GM10266 (cell line): Measurements from ENCODE around the gene ADAM19.

ENCODE experiments used
- DNase-seq: peaks from one replicate; pipeline ENCODE4 v3.0.0; 2012; ENCODE audit errors: extremely low spot score
- TF ChIP-seq, protein P1 (sequence below): IDR thresholded peaks from 2 replicates; pipeline ENCODE4 v1.5.1; 2012; ENCODE audit warnings: mild to moderate bottlenecking, low read depth; ENCODE audit not compliant: control insufficient read depth, insufficient read depth; ENCODE audit errors: missing control alignments

The ADAM19 gene

GRCh38 chr5:157455057-157455456 is 120.5 kb downstream of the ADAM19 start:
- no peak for DNase-seq
- TF ChIP-seq, protein P1, sequence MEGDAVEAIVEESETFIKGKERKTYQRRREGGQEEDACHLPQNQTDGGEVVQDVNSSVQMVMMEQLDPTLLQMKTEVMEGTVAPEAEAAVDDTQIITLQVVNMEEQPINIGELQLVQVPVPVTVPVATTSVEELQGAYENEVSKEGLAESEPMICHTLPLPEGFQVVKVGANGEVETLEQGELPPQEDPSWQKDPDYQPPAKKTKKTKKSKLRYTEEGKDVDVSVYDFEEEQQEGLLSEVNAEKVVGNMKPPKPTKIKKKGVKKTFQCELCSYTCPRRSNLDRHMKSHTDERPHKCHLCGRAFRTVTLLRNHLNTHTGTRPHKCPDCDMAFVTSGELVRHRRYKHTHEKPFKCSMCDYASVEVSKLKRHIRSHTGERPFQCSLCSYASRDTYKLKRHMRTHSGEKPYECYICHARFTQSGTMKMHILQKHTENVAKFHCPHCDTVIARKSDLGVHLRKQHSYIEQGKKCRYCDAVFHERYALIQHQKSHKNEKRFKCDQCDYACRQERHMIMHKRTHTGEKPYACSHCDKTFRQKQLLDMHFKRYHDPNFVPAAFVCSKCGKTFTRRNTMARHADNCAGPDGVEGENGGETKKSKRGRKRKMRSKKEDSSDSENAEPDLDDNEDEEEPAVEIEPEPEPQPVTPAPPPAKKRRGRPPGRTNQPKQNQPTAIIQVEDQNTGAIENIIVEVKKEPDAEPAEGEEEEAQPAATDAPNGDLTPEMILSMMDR, result no peak

GRCh38 chr5:157454273-157454672 is 121.3 kb downstream of the ADAM19 start:
- DNase-seq, result no peak
- TF ChIP-seq, protein P1, result no peak

- TF ChIP-seq, protein P1, result no peak
- DNase-seq, result no peak
Observed at GRCh38 chr5:157451806-157452205, 123.8 kb downstream of the ADAM19 start.

DNA sequence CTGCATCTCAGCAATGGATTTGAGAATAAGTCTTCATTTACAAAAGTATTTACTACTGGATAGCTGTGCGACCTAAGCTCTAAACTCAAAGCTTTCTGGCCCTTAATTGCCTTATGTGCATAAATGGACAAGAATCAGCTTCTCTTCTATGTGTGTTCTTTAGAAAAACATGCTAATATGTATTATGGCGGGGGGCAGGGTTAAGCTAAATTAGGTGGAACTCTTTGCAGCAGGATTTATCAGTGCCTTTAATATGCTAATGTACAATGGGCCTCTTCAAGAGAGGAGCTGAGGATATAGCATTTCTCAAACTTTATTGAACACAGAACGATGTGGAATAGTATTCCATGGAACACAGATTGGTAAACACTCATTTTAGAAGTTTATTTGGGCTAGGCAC is 125.6 kb downstream of the ADAM19 start:
- TF ChIP-seq, protein P1, result no peak
- no peak for DNase-seq

DNA sequence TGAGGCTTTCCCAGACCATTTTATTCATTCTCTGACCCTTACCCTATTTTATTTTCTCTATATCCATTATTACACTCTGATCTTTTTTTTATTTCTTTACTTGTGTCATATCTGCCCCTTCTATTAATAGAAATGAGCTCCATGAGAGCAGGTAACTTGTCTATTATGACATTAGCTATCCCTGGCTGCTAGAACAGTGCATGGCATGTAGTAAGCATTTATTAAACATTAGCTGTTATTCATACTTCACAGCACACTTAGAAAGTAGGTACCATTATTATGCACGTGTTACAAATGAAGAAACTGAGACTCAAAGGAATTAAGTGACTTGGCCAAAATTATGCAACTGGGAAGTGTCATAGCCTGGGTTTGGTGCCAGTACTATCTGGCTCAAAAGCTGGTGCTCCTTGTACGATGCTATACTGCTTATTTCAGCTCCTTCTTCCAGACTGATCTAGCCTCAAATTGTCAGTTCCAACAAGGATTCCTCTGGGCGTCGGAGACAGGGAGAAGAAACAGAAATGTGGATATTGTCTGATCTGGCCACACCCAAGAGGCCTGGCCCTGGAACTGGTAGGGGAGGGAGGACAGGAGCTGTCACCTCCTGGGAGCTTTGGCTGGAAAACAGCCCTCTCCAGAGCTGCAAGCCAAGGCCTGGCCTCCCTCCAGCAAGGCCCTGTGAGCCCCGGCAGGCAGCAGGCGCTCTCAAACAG is 126.4 kb downstream of the ADAM19 start:
- no peak for DNase-seq
- TF ChIP-seq, protein P1, result no peak

DNA sequence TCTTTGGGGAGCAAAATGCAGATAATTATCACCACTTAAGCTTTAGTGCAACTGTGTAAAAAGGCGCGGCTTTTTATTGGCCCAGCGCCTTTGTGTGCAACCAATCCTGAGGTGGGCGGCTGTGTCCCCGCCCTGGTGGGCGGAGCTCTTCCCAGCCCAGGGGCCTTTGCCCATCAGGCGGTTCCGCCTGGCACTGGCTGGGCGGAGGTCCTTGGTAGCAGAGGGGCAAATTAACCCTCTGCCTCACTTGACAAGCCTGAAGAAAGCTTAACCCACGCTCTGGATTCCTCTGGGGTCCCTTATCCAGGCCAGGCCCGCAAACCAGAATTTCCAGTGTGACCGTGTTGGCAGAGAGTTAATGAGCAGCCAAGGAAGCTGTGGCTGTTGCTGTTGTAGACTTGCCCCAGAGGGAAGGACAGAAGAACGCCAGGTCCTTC is 128.4 kb downstream of the ADAM19 start:
- DNase-seq, result no peak
- TF ChIP-seq, protein P1, result no peak

DNA sequence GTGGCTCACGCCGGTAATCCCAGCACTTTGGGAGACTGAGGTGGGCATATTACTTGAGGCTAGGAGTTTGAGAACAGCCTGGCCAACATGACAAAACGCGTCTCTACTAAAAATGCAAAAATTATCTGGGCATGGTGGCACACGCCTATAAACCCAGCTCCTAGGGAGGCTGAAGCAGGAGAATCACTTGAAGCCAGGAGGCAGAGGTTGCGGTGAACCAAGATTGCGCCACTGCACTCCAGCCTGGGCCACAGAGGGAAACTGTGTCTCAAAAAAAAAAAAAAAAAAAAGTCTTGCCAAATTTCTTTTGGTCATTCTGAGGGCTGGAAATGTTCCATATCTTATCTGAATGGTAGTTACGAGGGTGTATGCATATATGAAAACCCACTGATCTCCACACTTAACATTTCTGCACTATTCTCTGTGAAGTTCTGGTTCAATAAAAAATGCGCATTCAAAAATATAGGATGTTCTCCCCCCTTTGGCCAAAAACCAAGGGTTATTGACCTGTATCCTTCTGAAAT is 129.1 kb downstream of the ADAM19 start:
- no peak for DNase-seq
- TF ChIP-seq, protein P1, result no peak
